NCI-H69 (cell line): ENCODE measurements around the gene EPC1.

ENCODE experiments used
- DNase-seq: peaks from one replicate; lab custom pipeline; 2025; lab: John Stamatoyannopoulos, UW

Gene EPC1

GRCh38 chr10:32337350-32337749 lies 9.6 kb downstream of the EPC1 start:
- DNase-seq: no peak

GRCh38 chr10:32333849-32334248 lies 13.1 kb downstream of the EPC1 start:
- no peak for DNase-seq

- DNase-seq: no peak
These were observed 14.6 kb downstream of the EPC1 start for GRCh38 chr10:32332299-32332750.

DNA sequence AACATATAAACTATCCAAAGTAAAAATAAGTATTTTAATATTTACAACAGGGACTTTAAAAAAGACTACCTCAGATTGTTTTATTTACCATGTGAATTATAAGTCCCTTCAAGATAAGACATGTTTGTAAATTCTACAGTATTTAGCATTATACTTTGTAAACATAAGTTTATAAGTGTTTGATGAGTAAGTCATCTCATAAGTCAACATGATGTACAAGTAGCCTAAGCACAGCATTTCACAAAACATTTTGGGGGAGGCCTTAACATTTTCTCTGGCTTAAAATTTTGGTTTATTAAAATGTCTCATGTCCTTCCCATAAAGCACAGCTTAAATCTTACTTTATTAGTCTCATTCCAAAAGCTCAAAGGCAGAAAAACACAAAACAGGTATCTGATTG lies 15.4 kb downstream of the EPC1 start:
- DNase-seq: no peak

DNA sequence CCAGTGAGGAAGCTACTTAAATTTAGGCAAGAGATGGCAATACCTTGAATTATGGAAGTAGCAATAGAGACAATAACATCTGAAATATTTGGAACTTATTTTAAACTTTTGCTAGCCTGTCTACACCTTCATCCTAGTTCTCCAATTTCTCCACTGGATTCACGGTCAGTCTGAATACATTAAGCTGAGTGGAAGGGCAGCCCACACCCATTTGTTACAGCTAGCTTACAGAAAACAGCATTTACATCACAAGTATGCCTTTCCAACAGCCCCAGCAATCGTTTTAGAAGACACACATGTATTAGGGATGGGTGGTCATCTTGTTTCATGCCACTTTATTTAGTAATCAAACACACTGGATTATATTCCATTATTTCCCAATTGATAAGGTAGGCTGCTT lies 16.7 kb downstream of the EPC1 start:
- DNase-seq: no peak

- no peak for DNase-seq
These were observed 17.9 kb downstream of the EPC1 start for GRCh38 chr10:32329061-32329460.

- DNase-seq: no peak
These were observed 18.5 kb downstream of the EPC1 start for GRCh38 chr10:32328499-32328898.

GRCh38 chr10:32327364-32327691 lies 19.6 kb downstream of the EPC1 start:
- no peak for DNase-seq

GRCh38 chr10:32326680-32327363 lies 20.1 kb downstream of the EPC1 start:
- DNase-seq: no peak

DNA sequence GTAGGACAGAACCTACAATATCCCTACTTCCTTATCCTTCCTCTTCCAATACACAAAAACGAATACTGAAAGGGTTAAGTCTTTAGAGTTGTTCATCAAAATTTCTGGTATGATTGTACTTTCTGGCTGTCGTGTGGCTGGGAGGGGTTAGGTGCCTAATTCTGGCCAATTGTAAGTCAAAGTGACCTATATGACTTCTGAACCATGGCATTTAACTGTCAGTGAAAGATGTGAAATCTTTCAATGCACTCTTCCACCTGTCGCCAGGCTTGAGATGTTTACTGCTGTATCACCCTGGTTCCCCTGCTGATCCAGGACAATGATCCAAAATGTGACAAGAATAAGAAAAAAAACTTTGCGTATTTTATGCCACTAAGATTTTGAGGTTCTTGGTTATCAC lies 20.8 kb downstream of the EPC1 start:
- DNase-seq: no peak

DNA sequence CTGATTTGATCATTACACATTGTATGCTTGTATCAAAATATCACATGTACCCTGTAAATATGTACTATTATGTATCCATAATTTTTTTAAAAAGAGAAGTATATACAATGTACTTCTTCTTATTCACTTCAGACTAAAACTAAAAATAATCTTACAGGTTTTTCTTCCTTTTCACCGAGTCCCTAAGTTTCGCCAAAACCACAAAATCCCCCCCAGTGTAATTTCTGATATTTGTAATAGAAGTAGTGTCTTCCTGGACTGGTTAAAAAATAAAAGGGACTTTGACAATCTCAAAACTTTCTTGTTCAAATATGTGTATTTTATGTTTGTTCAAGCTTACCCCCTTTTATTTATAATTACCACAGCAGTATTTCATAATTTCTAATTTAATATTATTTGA lies 23.9 kb downstream of the EPC1 start:
- DNase-seq: no peak

DNA sequence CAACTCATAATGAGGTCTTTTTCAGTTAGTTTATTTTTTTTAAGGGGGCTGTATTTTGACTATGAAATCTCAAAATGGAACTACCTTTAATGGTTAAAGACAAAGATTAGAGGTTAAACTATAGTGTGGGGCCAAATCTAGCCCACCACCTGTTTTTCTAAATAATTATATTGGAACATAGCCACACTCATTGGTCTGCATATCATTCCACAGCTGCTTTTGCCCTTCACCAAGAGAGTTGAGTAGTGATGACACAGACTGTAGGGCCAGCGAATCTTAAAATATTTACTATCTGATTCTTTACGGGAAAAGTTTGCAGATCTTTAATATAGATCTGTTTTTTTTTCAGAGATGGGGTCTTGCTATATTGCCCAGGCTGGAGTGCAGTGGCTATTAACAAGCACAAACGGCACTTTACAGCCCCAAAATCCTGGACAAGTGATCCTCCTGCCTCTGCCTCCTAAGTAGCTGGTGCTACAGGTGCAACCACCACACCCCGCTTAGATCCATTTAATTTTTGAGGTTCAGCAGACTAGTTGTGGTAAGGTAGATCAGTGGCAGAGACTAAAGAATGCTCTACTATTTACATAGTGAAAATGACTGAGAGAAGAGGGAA lies 25.8 kb downstream of the EPC1 start:
- no peak for DNase-seq

GRCh38 chr10:32318476-32318896 lies 28.5 kb downstream of the EPC1 start:
- DNase-seq: no peak

- DNase-seq: no peak
These were observed 29.1 kb downstream of the EPC1 start for GRCh38 chr10:32317795-32318357.

DNA sequence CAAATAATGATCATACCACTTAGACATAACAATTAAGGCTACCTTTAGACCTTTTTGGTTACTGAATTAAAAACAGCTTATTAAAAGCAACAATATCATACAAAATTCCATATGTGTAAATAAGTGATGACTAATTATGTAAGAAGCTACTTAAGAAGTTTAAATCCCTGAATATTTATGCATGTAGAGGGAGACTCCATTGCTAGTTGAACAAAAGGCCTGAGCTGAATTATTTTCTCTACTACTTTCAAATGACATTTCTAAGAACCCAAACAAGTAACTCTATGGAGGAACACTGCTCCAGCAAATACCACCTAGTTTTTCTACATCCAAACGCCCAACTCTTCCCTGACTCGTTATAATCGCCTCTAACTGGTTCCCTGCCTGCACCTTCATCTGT lies 31.5 kb downstream of the EPC1 start:
- no peak for DNase-seq

GRCh38 chr10:32314588-32314987 lies 32.4 kb downstream of the EPC1 start:
- no peak for DNase-seq

DNA sequence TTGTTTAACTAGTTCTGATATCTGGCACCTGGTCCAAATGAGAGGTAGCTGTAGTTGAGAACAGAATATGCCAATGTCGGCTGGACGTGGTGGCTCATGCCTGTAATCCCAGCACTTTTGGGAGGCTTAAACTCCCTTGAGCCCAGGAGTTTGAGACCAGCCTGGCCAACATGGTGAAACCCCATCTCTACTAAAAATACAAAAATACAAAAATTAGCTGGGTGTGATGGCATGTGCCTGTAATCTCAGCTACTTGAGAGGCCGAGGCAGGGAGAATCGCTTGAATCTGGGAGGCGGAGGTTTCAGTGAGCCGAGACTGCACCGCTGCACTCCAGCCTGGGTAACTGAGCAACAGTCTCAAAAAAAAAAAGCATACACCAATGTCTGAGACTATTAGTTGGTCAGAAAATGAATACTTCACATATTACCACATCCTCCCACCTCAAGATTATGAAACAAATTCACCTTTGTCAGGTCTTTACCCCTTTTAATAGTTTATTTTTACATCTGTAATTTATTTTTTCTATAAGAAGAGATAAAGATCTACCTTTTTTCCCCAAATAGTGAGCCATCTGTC lies 38.8 kb downstream of the EPC1 start:
- no peak for DNase-seq

DNA sequence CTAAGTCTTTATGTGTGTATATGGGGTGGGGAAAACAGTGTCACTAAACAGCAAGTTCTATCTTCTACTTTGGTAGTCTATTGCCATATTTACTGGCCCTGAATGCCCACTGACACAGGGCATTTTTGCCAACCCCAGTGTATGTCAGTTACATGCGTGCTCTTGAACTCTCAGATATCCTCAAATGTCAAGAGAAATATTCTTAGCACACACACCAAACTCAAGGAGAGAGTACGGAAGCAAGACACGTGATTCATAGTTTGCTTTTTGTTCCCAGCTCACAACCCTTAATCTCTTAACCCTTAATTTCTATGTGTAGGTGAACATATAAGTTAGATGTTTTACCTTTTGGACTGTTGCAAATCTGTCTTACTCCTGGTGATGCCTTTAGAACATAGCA lies 39.3 kb downstream of the EPC1 start:
- DNase-seq: no peak

DNA sequence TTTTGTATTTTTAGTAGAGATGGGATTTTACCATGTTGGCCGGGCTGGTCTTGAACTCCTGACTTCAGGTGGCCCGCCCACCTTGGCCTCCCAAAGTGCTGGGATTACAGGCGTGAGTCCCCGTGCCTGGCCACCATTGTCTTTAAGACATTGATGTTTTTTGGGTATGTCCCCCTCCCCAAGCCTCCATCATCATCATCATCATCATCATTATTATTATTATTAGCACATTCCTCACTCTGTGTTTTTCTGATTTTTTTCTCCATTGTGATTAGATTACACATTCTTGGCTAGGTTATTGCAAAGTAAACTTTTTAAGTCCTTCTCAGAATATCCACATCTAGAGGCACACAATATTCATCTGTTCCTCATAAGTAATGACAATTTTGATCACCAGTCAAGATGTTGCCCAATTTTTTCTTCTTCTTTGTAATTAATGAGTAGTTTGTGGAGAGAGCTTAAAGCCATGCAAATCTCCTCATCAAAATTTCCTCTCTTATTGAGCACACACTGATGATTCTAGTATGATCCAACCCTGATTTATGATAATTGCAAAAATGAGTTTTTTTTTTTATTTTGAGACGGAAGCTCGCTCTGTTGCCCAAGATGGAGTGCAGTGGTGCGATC lies 47.5 kb downstream of the EPC1 start:
- no peak for DNase-seq

DNA sequence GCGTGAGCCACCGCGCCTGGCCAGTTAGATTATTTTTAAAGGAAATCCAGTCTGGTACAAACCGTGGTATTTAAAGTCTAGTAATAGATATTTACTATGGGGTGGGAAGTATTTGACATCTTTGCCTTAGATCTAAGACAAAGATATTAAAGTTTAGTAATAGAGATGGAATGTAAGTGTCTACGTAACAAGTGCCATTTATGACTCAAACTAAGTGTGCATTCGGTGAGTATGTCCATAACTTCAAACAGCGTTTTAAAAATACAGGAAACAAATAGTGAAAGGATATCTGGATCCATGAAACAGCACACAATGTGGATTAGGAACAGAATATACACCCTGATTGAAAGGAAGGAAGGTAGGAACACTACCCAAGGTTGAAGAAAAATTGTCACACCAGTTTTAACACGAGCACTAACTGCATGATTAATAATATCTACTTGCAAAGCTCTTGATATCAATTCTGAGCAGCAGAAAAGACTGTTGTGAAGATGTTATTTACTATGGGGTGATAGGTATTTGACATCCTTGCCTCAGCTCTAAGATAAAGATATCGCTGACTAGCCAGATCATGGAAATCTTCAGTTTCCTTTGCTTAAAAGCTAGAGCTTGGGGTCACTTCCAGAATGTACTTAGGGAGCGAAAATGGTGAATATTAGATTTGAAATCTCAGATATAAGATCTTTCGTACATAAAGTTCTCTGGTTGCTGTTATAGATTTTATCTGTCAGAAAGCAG lies 48.7 kb downstream of the EPC1 start:
- no peak for DNase-seq

DNA sequence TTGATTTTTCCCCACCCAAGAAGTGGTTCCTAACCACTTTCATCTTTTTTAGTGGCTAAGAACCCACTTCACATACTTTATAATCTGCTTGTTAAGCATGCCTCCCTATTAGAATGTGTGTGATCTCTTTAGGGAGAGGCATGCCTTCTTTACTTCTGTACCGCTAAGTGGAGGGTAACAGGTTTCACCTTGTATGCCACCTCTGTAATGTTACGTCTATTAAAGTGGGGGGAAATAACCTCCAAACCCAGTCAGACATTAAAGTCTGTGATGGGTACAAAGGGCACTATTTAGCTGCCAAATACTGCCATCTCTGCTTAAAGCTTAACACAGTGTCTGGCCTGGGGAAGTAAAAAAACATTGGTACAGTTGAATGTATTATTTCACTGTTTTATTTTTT lies 51.9 kb downstream of the EPC1 start:
- DNase-seq: no peak

- no peak for DNase-seq
These were observed 53.4 kb downstream of the EPC1 start for GRCh38 chr10:32293581-32293980.
